ENCODE measurements around the gene ARFGEF3. TPM values are rescaled to one million over a fixed set of nuclear protein-coding genes. Genes with fewer than 3 reads are reported as not detected.

Gene ARFGEF3
- total RNA-seq, 1 experiment from 2014 or later, result 7.8 TPM

- H3K79me2 ChIP-seq (ENCODE audit: low read length), result no peaks in the 10 kb centered on the region
- no TSS peak for BruUV-seq (replicated peaks)
- H3K4me1 ChIP-seq (ENCODE audit: insufficient read depth, low read length), result no peaks in the 10 kb centered on the region
- H3K9me2 ChIP-seq (replicated peaks; ENCODE audit: low read length), result no peaks in the 10 kb centered on the region
- no peak overlapping the region for H3K27ac ChIP-seq (ENCODE audit: low read length)
- intact Hi-C loops (cut with micrococcal nuclease), result no loop called here
- no peaks in the 10 kb centered on the region for H3F3A ChIP-seq (ENCODE audit: low read length, unreplicated experiment)
- no peak overlapping the region for H3K4me2 ChIP-seq (ENCODE audit: low read length)
- no peak overlapping the region for H3K9ac ChIP-seq (ENCODE audit: low read length)
- no peak for DNase-seq
- TF ChIP-seq CTCF (conservative IDR thresholded peaks at IDR 0.05; ENCODE audit: low read depth, low read length), result no peak
- no peak for ATAC-seq
- H3K4me3 ChIP-seq (ENCODE audit: low read length), result no peak overlapping the region
- ChIA-PET CTCF (no interaction called here), POLR2A (ENCODE audit: unreplicated experiment) (no interaction called here)
- H3K27me3 ChIP-seq (ENCODE audit: low read length), result no peaks in the 10 kb centered on the region
- no peak overlapping the region for H2AFZ ChIP-seq (ENCODE audit: low read length)
- no peaks in the 10 kb centered on the region for H3K9me3 ChIP-seq (ENCODE audit: low read length)
- no peaks in the 10 kb centered on the region for H3K36me3 ChIP-seq (ENCODE audit: low read depth, low read length)
- no peaks in the 10 kb centered on the region for H4K20me1 ChIP-seq (ENCODE audit: low read length)
Observed at GRCh38 chr6:138248878-138249277, 87.1 kb downstream of the ARFGEF3 start.

GRCh38 chr6:138250053-138250452 lies 88.3 kb downstream of the ARFGEF3 start:
- ATAC-seq, result no peak

GRCh38 chr6:138250513-138251247 lies 88.9 kb downstream of the ARFGEF3 start:
- no peaks in the 10 kb centered on the region for H4K20me1 ChIP-seq (ENCODE audit: low read length)
- H3K4me1 ChIP-seq (ENCODE audit: insufficient read depth, low read length), result no peaks in the 10 kb centered on the region
- no peak overlapping the region for H3K27ac ChIP-seq (ENCODE audit: low read length)
- POLR2A ChIA-PET (ENCODE audit: unreplicated experiment), result no interaction called here
- no peaks in the 10 kb centered on the region for H3K9me2 ChIP-seq (replicated peaks; ENCODE audit: low read length)
- no peak overlapping the region for H3K4me3 ChIP-seq (ENCODE audit: low read length)
- no peaks in the 10 kb centered on the region for H3K36me3 ChIP-seq (ENCODE audit: low read depth, low read length)
- DNase-seq (no peak), ATAC-seq (no peak)
- no peaks in the 10 kb centered on the region for H3K27me3 ChIP-seq (ENCODE audit: low read length)
- no peak overlapping the region for H3K4me2 ChIP-seq (ENCODE audit: low read length)
- no peaks in the 10 kb centered on the region for H3F3A ChIP-seq (ENCODE audit: low read length, unreplicated experiment)
- H3K79me2 ChIP-seq (ENCODE audit: low read length), result no peaks in the 10 kb centered on the region
- CTCF ChIA-PET, result no interaction called here
- no TSS peak for BruUV-seq (replicated peaks)
- H3K9me3 ChIP-seq (ENCODE audit: low read length), result no peaks in the 10 kb centered on the region
- TF ChIP-seq CTCF (conservative IDR thresholded peaks at IDR 0.05; ENCODE audit: low read depth, low read length) (no peak), EZH2phosphoT487 (IDR thresholded peaks at IDR 0.05; ENCODE audit: borderline replicate concordance, low read length) (no peak), EZH2 (IDR thresholded peaks at IDR 0.05; ENCODE audit: low read length, unreplicated experiment) (no peak)
- intact Hi-C loops (cut with micrococcal nuclease), result no loop called here
- H2AFZ ChIP-seq (ENCODE audit: low read length), result no peak overlapping the region
- no peak overlapping the region for H3K9ac ChIP-seq (ENCODE audit: low read length)

More at GRCh38 chr6:138250053-138250452, 88.3 kb downstream of the ARFGEF3 start:
- no peak for TF ChIP-seq EZH2 (IDR thresholded peaks at IDR 0.05; ENCODE audit: low read length, unreplicated experiment)
- TF ChIP-seq CTCF (conservative IDR thresholded peaks at IDR 0.05; ENCODE audit: low read depth, low read length), result no peak
- TF ChIP-seq EZH2phosphoT487 (IDR thresholded peaks at IDR 0.05; ENCODE audit: borderline replicate concordance, low read length), result no peak
- Histone ChIP-seq H3K79me2 (ENCODE audit: low read length) (no peaks in the 10 kb centered on the region), H2AFZ (ENCODE audit: low read length) (no peak overlapping the region), H3K36me3 (ENCODE audit: low read depth, low read length) (no peaks in the 10 kb centered on the region), H3K4me3 (ENCODE audit: low read length) (no peak overlapping the region), H4K20me1 (ENCODE audit: low read length) (no peaks in the 10 kb centered on the region), H3K27ac (ENCODE audit: low read length) (no peak overlapping the region), H3K9me3 (ENCODE audit: low read length) (no peaks in the 10 kb centered on the region), H3K9ac (ENCODE audit: low read length) (no peak overlapping the region), H3K27me3 (ENCODE audit: low read length) (no peaks in the 10 kb centered on the region), H3K4me2 (ENCODE audit: low read length) (no peak overlapping the region), H3K4me1 (ENCODE audit: insufficient read depth, low read length) (no peaks in the 10 kb centered on the region), H3F3A (ENCODE audit: low read length, unreplicated experiment) (no peaks in the 10 kb centered on the region), H3K9me2 (replicated peaks; ENCODE audit: low read length) (no peaks in the 10 kb centered on the region)
- ChIA-PET POLR2A (ENCODE audit: unreplicated experiment) (no interaction called here), CTCF (no interaction called here)
- intact Hi-C loops (cut with micrococcal nuclease), result no loop called here
- no peak for DNase-seq
- no TSS peak for BruUV-seq (replicated peaks)
